Neuron (in vitro differentiated cells): ENCODE measurements around the gene B3GALT5.
"Not testable (repeated sequence)": the region's sequence is repeated elsewhere in the genome, so short reads cannot be mapped to it uniquely, and the experiment has no call there.

Source experiments
- H2AFZ ChIP-seq: one replicate; pipeline ENCODE4 v1.6.1; 2013; ENCODE audit warnings: low read depth, mild to moderate bottlenecking, inconsistent platforms, low read length, moderate library complexity
- H3K27me3 ChIP-seq: one replicate; pipeline ENCODE4 v1.6.1; 2013; ENCODE audit warnings: low read length; ENCODE audit not compliant: insufficient read depth
- H3K36me3 ChIP-seq: one replicate; pipeline ENCODE4 v1.6.1; 2013; ENCODE audit warnings: low read length; ENCODE audit not compliant: insufficient read depth
- H3K4me1 ChIP-seq: one replicate; pipeline ENCODE4 v1.6.1; 2013; ENCODE audit warnings: low read length; ENCODE audit not compliant: insufficient read depth
- H3K4me3 ChIP-seq: 2 replicates; pipeline ENCODE4 v1.5.1; 2013; ENCODE audit warnings: mild to moderate bottlenecking, low read length, moderate library complexity
- H3K9me3 ChIP-seq: one replicate; pipeline ENCODE4 v1.6.1; 2013; ENCODE audit warnings: low read length

The B3GALT5 gene

GRCh38 chr21:39681845-39682244, 69.1 kb downstream of the B3GALT5 start:
- no peaks in the 10 kb centered on the region for H3K9me3 ChIP-seq
- H3K4me3 ChIP-seq: no peak overlapping the region
- no peak overlapping the region for H2AFZ ChIP-seq
- H3K36me3 ChIP-seq: no peaks in the 10 kb centered on the region
- H3K4me1 ChIP-seq: no peaks in the 10 kb centered on the region
- no peaks in the 10 kb centered on the region for H3K27me3 ChIP-seq

DNA sequence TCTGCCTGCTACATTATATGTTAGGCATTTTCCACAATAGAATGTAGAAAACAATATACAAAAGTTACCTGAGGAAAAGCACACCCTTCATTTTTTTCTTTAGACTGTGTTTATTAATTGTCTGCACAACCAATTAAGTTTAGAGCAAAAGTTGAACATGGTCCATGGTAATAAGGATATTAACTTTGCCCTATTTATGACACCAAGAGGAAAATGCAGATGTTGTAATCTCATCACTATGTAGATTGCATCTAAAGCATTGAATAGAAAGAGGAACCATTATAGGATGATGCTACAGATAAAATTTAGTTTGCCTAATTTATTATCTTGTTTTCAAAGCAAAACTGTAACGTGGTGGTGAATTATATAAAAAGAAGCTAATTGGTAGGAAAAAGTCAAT, 72.5 kb downstream of the B3GALT5 start:
- no peaks in the 10 kb centered on the region for H3K36me3 ChIP-seq
- H3K4me1 ChIP-seq: no peaks in the 10 kb centered on the region
- no peak overlapping the region for H2AFZ ChIP-seq
- no peak overlapping the region for H3K4me3 ChIP-seq
- H3K27me3 ChIP-seq: no peaks in the 10 kb centered on the region
- H3K9me3 ChIP-seq: no peaks in the 10 kb centered on the region

GRCh38 chr21:39685991-39686390, 73.3 kb downstream of the B3GALT5 start:
- H3K4me3 ChIP-seq: no peak overlapping the region
- no peaks in the 10 kb centered on the region for H3K27me3 ChIP-seq
- no peaks in the 10 kb centered on the region for H3K4me1 ChIP-seq
- no peak overlapping the region for H2AFZ ChIP-seq
- no peaks in the 10 kb centered on the region for H3K9me3 ChIP-seq
- H3K36me3 ChIP-seq: no peaks in the 10 kb centered on the region

GRCh38 chr21:39686646-39687468, 74.1 kb downstream of the B3GALT5 start:
- H3K36me3 ChIP-seq: no peaks in the 10 kb centered on the region
- H3K4me3 ChIP-seq: no peak overlapping the region
- H3K4me1 ChIP-seq: no peaks in the 10 kb centered on the region
- H3K27me3 ChIP-seq: no peaks in the 10 kb centered on the region
- H3K9me3 ChIP-seq: no peaks in the 10 kb centered on the region
- no peak overlapping the region for H2AFZ ChIP-seq

- Histone ChIP-seq H3K9me3 (no peaks in the 10 kb centered on the region), H3K27me3 (no peaks in the 10 kb centered on the region), H3K4me1 (no peaks in the 10 kb centered on the region), H3K36me3 (no peaks in the 10 kb centered on the region), H2AFZ (no peak overlapping the region), H3K4me3 (no peak overlapping the region)
These were observed 75.3 kb downstream of the B3GALT5 start for GRCh38 chr21:39688010-39688409.

GRCh38 chr21:39689860-39690259, 77.1 kb downstream of the B3GALT5 start:
- not testable (repeated sequence) for H3K27me3 ChIP-seq, H3K4me1 ChIP-seq, H3K36me3 ChIP-seq, H3K4me3 ChIP-seq, H2AFZ ChIP-seq, H3K9me3 ChIP-seq

GRCh38 chr21:39690454-39690853, 77.7 kb downstream of the B3GALT5 start:
- no peaks in the 10 kb centered on the region for H3K4me1 ChIP-seq
- no peaks in the 10 kb centered on the region for H3K36me3 ChIP-seq
- H3K27me3 ChIP-seq: no peaks in the 10 kb centered on the region
- no peaks in the 10 kb centered on the region for H3K9me3 ChIP-seq
- no peak overlapping the region for H3K4me3 ChIP-seq
- no peak overlapping the region for H2AFZ ChIP-seq

DNA sequence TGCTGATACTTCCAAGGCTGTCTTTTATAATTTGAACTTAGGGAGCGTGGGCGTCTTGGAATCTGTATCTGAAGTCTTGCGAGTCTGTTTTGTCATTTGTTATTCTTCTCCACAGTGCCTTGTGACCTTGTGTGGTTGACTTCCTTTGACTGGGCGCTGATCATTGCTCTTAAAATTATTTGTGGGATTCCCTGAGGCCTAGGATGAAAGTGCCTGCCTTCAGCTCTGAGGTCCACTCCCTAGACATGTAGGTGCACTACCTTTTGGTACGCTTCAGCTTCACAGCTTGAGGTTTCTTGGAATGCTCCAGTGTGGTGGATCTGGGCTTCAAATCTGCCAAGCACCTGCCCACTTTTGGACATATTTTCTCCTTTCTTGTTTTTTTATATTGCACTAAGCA, 82.0 kb downstream of the B3GALT5 start:
- no peak overlapping the region for H2AFZ ChIP-seq
- peaks cover 2% of the 10 kb centered on the region for H3K9me3 ChIP-seq
- no peaks in the 10 kb centered on the region for H3K36me3 ChIP-seq
- no peak overlapping the region for H3K4me3 ChIP-seq
- H3K4me1 ChIP-seq: peaks cover 8% of the 10 kb centered on the region
- no peaks in the 10 kb centered on the region for H3K27me3 ChIP-seq

DNA sequence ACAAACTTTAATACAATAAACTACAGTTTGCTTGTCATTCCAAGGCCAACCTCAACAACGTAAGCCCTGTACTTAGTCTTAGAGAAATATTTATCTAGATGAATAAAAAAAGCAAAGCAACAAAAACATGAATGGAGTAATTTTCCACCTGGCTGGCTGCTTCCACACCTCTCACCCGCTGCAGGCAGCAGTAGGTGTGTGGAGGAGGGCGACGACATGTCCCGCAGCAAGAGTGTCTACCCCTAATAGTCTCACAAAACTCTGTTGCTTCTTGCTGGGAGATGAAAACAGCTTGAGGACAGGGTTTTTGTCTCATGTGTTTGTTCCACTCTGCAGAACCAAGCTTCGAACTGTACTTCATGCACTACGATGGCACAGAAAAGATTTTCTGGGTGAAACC, 83.5 kb downstream of the B3GALT5 start:
- no peaks in the 10 kb centered on the region for H3K27me3 ChIP-seq
- H2AFZ ChIP-seq: no peak overlapping the region
- no peak overlapping the region for H3K4me3 ChIP-seq
- H3K4me1 ChIP-seq: peaks cover 8% of the 10 kb centered on the region
- no peaks in the 10 kb centered on the region for H3K36me3 ChIP-seq
- peaks cover 2% of the 10 kb centered on the region for H3K9me3 ChIP-seq

DNA sequence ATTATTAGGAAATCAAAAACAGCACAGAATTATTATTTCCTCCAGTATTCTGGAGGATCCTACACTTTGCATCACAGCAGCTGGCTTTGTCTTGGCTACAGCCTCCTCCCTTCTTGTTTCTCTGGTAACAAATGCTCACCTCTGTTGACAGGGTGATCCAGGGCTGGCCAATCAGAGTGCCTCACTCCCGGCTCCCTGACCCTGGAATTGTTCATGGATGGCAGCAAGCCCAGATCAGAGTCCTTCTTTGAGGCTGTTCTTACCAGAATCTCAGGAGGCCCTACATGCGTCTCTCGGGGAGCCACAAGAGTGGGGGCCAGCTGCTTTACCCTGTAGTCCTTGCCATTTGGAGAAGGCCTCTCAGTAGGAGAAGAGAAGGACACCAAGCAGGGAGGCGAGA, 83.9 kb downstream of the B3GALT5 start:
- H3K27me3 ChIP-seq: no peaks in the 10 kb centered on the region
- H3K9me3 ChIP-seq: peaks cover 2% of the 10 kb centered on the region
- peaks cover 8% of the 10 kb centered on the region for H3K4me1 ChIP-seq
- no peaks in the 10 kb centered on the region for H3K36me3 ChIP-seq
- no peak overlapping the region for H3K4me3 ChIP-seq
- no peak overlapping the region for H2AFZ ChIP-seq

- H3K4me3 ChIP-seq: no peak overlapping the region
- peaks cover 8% of the 10 kb centered on the region for H3K4me1 ChIP-seq
- no peaks in the 10 kb centered on the region for H3K36me3 ChIP-seq
- H3K27me3 ChIP-seq: no peaks in the 10 kb centered on the region
- H3K9me3 ChIP-seq: peaks cover 2% of the 10 kb centered on the region
- H2AFZ ChIP-seq: no peak overlapping the region
These were observed 87.6 kb downstream of the B3GALT5 start for GRCh38 chr21:39700318-39700717.

- no peak overlapping the region for H2AFZ ChIP-seq
- no peak overlapping the region for H3K4me3 ChIP-seq
- no peaks in the 10 kb centered on the region for H3K9me3 ChIP-seq
- no peaks in the 10 kb centered on the region for H3K27me3 ChIP-seq
- H3K36me3 ChIP-seq: no peaks in the 10 kb centered on the region
- H3K4me1 ChIP-seq: no peaks in the 10 kb centered on the region
These were observed 90.8 kb downstream of the B3GALT5 start for GRCh38 chr21:39703578-39703977.

DNA sequence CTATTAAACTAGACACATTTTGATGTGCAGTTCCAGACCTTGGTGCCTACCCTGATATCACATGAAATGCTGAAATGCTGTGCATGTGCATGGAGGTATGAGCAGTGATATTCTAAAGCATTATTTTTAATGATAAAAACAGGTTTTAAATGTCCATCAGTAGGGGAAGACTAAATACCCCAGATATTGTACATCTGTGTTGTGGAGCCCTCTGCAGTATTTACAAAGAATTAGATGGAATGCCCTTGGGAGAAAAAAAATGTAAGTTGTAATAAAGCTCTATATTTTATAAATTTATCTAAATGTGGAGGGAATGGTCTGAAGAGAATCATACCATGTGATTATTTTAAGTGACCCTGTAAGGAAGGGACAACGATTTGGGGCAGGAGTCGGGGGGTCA, 93.1 kb downstream of the B3GALT5 start:
- no peak overlapping the region for H2AFZ ChIP-seq
- H3K27me3 ChIP-seq: no peaks in the 10 kb centered on the region
- no peaks in the 10 kb centered on the region for H3K9me3 ChIP-seq
- no peaks in the 10 kb centered on the region for H3K4me1 ChIP-seq
- no peak overlapping the region for H3K4me3 ChIP-seq
- no peaks in the 10 kb centered on the region for H3K36me3 ChIP-seq

DNA sequence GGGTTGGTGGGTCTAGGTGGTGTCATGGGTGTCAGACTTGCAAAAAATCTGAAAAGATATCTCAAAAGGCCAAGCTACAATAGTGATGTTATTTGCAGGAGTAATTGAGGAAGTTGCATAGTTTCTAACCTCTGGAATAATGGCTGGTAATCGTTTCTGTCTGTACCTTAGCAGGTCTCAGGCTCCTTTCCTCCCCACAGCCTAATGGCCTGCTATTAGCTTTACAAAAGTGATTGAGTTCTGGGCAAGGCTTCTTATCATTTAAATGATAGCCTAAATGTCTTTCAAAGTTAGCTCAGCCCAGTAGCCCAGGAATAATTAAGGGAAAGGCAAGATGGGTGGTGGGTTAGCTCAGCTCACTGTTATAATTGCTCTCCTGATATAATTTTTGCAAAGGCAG, 94.6 kb downstream of the B3GALT5 start:
- Histone ChIP-seq H2AFZ (no peak overlapping the region), H3K4me1 (no peaks in the 10 kb centered on the region), H3K36me3 (no peaks in the 10 kb centered on the region), H3K27me3 (no peaks in the 10 kb centered on the region), H3K9me3 (no peaks in the 10 kb centered on the region), H3K4me3 (no peak overlapping the region)
